Ecto neural progenitor cell (in vitro differentiated cells): ENCODE measurements around the gene KCNN3.

ENCODE experiments used
- DNase-seq: peaks from one replicate; pipeline ENCODE4 v3.0.0-alpha.2; 2018; ENCODE audit warnings: low spot score

KCNN3 gene

GRCh38 chr1:154816369-154816768, 53.7 kb downstream of the KCNN3 start:
- no peak for DNase-seq

DNA sequence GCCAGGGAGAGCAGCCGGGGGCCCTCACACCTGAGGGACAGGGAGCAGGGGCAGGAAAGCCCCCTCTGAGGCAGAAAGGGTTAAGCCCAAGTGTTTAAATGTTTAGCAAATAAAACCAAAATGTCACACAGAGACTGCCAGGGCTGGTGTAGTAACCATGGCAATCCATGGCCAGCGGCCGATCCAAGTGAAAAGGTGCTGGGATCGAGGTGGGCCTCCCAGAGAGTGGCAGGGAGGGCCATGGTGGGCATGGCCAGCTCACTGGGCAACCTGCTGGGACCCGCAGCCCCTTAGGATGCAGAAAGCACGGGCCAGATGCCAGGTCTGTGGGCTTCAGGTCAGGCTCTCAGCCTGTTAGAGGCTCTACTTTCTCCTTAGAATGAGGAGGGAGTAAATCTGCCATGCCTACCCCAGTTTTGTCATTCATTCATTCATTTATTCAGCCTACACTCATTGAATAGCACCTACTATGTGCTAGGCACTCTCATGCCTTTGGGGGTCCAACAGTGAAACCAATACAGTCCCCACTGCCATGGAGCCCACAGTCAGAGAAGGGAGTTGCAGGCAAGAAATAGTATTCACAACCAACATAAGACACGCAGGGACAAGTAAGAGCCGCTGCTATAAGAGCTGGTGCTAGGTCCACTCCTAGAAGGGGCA, 56.1 kb downstream of the KCNN3 start:
- DNase-seq: no peak

DNA sequence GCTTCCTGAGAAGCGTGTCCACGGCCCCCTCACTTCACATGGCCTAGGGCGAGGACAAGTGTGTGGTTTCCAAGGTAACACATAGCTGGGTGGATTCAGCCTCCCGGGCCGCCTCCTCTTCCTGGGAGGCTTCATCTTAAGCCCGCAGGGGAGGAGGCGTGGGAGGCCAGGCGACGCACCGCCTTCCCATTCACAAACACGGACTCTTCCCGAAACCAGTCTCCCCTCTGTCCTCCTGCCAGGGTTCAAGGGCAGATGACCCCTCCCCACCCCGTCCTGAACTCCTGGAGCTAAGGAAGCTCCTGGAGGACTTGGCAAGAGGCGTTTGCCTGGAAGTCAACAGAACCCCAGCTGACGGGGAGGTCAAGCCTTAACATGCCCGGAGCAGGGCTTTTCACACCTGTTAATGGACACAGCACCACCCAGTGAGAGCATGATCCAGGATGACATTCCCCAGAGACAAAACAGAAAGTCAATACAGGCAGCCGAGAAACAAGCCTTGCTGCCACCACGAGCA, 56.7 kb downstream of the KCNN3 start:
- peak; percentile 76 for DNase-seq

DNA sequence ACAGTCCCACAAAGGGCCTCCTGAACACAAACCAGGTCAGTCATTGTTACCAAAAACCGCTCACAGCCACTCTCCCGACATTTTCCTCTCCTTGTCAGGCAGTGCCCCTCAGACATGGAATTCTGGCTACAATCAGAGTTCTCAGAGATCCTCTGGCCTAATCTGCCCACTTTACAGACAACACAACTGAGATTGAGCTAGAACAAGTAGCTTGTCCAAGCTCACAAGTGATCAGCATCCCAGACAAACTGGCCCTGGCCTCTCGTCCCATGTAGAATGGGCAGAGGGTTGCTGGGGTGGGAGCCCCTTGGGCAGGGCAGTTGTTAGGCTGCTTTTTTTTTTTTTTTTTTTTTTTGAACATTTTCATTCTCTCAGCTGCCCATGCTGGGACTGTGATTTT, 57.2 kb downstream of the KCNN3 start:
- no peak for DNase-seq

GRCh38 chr1:154810571-154810970, 59.5 kb downstream of the KCNN3 start:
- no peak for DNase-seq

DNA sequence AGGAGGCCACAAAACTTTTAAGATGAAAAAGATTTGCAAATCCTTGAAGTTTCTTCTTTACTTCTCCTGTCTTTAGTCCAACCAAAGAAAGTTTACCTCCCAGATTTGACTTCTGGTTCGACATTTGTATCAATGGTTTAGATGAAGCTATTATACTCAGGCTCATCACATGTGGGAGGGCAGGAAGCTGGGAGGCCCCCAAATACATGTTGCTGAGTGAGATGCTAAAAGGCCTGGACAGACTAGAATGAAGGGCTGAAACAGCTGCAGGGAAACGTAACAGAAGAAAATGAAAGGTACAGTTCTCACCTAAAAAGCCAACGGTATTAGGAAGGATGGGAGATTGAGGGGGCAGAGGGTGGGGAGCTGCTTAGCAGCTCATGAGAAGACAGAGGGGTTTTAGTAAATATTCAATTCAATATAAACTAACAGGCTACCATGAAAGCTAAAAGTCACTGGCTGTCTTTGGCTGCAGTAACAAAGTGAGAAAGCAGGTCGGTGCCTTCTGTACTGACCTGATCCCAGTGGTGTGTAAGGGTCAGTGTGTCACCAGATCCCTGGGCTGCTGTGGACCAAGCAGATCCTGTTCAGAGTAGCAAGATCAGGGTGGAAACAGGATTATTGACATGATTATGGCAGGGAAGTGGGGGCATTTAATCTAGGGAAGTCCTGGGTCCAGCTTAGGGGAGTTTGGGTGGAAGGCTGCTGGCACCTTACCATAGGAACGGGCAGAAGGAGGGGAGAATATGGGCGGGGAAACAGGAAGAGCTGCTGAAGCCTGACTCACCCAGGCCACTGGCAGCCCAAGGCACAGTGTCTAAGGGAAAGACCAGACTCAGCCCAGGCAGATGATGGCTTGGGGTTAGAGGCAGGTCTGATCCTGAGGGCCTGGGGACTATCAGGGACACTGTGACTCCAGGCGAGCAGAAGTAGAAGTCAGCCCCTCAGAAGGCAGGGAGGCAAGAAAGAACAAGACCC, 60.4 kb downstream of the KCNN3 start:
- DNase-seq: no peak

DNA sequence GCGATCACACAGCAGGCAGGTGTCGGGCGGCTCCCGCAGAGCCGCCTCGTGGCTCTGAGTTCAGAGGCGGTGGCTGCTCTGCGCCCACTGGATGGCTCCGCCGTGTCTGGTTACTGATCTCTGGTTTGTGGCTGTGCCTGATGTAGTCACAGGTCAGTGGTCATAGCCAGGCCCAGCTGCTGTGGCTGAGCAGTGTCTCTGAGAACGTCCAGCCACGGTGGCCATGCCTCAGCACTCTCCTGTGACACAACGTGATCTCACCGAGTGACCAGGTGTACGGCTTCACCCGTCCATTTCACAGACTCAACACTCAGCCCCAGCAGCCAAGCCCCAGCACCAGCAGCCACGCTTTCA, 61.2 kb downstream of the KCNN3 start:
- DNase-seq: no peak

DNA sequence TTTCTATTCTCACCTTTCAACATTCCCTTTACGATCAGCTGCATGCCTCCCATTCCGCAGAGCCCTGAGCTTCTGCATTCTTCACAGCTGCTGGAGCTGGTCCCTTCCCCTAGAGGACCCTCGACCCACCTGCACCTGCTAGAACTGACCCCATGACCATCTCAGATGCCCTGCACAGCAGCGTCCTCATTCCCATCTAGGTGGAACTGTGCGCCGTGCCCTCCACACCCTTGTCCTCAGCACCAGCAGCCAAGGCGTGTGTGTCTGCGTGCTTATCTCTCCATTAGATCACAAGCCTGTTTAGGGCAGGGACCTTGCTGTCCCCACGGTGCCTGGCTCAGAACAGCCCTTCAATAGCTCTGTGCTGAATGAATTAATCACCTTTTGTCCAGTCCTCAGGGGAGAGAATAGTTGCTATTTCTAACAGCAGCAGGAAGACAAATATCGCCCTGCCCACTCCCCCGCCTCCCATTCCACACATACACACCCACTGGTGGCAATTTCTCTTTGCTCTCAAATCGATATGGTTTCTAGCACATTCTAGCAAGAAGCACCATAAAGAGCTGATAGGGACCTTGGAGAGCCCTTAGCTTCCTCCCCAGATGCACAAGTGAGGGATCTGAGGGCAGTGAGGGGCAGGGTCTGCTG, 61.7 kb downstream of the KCNN3 start:
- DNase-seq: no peak

- DNase-seq: no peak
Observed at GRCh38 chr1:154807048-154807591, 63.0 kb downstream of the KCNN3 start.

GRCh38 chr1:154806333-154806732, 63.7 kb downstream of the KCNN3 start:
- no peak for DNase-seq

- no peak for DNase-seq
Observed at GRCh38 chr1:154802982-154803920, 66.8 kb downstream of the KCNN3 start.

GRCh38 chr1:154802336-154802969, 67.6 kb downstream of the KCNN3 start:
- no peak for DNase-seq

GRCh38 chr1:154801234-154802011, 68.7 kb downstream of the KCNN3 start:
- no peak for DNase-seq

DNA sequence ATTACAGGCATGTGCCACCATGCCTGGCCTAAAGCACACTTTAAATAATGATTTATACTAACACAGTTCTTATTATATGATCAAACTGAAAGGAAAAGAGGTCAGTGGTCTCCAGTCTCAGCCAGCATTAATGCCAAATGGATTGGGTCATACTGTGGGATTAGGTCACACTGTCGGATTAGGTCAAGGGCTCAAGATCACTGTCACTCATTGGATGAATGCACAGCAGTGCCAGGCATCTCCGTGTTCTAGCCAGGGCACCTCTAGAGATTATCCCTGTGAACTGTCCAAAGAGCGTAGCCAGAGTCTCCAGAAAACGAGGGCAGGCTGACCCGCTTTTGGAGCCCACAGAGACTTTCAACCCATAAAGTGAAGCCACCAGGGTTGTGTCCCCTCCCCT, 70.9 kb downstream of the KCNN3 start:
- DNase-seq: no peak

GRCh38 chr1:154798645-154799044, 71.4 kb downstream of the KCNN3 start:
- no peak for DNase-seq

- DNase-seq: no peak
Observed at GRCh38 chr1:154797175-154797574, 72.9 kb downstream of the KCNN3 start.

DNA sequence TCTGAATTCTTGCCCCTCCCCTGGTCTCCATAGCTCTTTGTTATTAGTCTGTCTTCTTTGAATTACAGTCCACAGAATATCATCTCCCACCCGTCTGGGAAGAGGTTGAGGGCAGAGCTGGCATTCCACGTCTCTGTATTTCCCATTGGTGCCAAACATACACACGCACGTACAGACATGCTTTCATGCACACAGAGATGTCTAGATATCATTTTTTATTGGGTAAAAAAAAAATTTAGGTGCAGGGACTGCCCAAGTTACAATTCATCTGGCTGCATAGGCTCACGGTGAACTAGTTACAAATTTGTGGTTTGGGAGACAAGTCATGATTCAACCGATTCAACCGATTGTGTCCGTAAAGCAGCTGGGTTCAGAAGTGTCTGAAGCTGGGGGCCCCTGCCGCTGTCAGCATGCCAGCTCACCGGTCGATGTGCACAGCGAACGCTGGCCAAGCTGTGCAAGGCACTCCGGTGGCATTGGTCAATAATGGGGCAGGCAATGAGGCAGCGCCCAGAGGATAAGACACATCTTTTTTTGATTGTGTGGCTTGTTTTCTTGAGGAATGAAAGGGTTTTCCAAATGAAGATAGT, 73.7 kb downstream of the KCNN3 start:
- no peak for DNase-seq

- no peak for DNase-seq
Observed at GRCh38 chr1:154794608-154795007, 75.5 kb downstream of the KCNN3 start.

GRCh38 chr1:154793685-154794084, 76.4 kb downstream of the KCNN3 start:
- no peak for DNase-seq

DNA sequence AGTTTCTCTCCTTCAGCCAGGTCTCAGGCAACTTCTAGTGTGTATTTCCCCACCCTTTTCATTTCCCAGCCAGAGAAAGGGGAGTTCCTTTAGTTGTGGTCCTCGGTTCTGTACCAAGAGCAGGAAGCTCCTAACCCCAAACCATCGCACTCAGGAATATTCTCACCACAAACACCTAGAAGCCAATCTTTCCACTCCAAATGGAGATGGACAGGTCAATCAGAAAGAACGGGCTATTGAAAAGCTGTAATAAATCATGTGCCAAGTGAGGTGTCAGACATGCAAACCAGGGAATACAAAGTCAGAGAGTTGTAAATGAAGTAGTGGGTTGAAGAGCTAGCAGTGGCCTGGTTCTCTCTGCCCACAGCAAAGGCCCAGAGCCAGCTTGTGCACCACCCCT, 77.2 kb downstream of the KCNN3 start:
- DNase-seq: no peak
